ENCODE results near the gene MTOR.
"Not testable (repeated sequence)": the region's sequence is repeated elsewhere in the genome, so short reads cannot be mapped to it uniquely, and the experiment has no call there.

The MTOR gene

GRCh38 chr1:11098931-11099309 is 163.4 kb downstream of the MTOR start:
- no peak for DNase-seq (ENCODE audit: low spot score)
- no peak for TF ChIP-seq CTCF (IDR thresholded peaks at IDR 0.05; ENCODE audit: borderline replicate concordance, control extremely low read depth, extremely low read depth, insufficient read depth, missing control alignments)
- in situ Hi-C loops (cut with MboI; ENCODE audit: low sequenced_read_pairs, unreplicated experiment), result no loop called here

- in situ Hi-C loops (cut with MboI; ENCODE audit: low sequenced_read_pairs, unreplicated experiment), result not testable (repeated sequence)
These were observed 178.6 kb downstream of the MTOR start for GRCh38 chr1:11083784-11084183.

GRCh38 chr1:11080931-11081330 is 181.4 kb downstream of the MTOR start:
- in situ Hi-C loops (cut with MboI; ENCODE audit: low sequenced_read_pairs, unreplicated experiment), result no loop called here
- no peak for TF ChIP-seq CTCF (IDR thresholded peaks at IDR 0.05; ENCODE audit: borderline replicate concordance, control extremely low read depth, extremely low read depth, insufficient read depth, missing control alignments)
- peak; percentile 3 for DNase-seq (ENCODE audit: low spot score)

More at GRCh38 chr1:11083784-11084183, 178.6 kb downstream of the MTOR start:
- DNase-seq (ENCODE audit: low spot score), result not testable (repeated sequence)

- no peak for TF ChIP-seq CTCF (IDR thresholded peaks at IDR 0.05; ENCODE audit: borderline replicate concordance, control extremely low read depth, extremely low read depth, insufficient read depth, missing control alignments)
- DNase-seq (ENCODE audit: low spot score), result peak; percentile 8
- in situ Hi-C loops (cut with MboI; ENCODE audit: low sequenced_read_pairs, unreplicated experiment), result no loop called here
These were observed 183.7 kb downstream of the MTOR start for GRCh38 chr1:11078631-11079030.

- in situ Hi-C loops (cut with MboI; ENCODE audit: low sequenced_read_pairs, unreplicated experiment), result loop anchor here (25.0 kb wide), 1 partner anchor 564 kb away; no protein-coding TSS in a partner anchor
- DNase-seq (ENCODE audit: low spot score), result peak; percentile 69
These were observed 189.0 kb downstream of the MTOR start for GRCh38 chr1:11073398-11073797.

GRCh38 chr1:11072216-11072917 is 190.0 kb downstream of the MTOR start:
- peak; percentile 70 for DNase-seq (ENCODE audit: low spot score)
- TF ChIP-seq CTCF (IDR thresholded peaks at IDR 0.05; ENCODE audit: borderline replicate concordance, control extremely low read depth, extremely low read depth, insufficient read depth, missing control alignments), result peak; percentile 48
- in situ Hi-C loops (cut with MboI; ENCODE audit: low sequenced_read_pairs, unreplicated experiment), result loop anchor here (25.0 kb wide), 1 partner anchor 565 kb away; no protein-coding TSS in a partner anchor

- peak; percentile 11 for DNase-seq (ENCODE audit: low spot score)
- TF ChIP-seq CTCF (IDR thresholded peaks at IDR 0.05; ENCODE audit: borderline replicate concordance, control extremely low read depth, extremely low read depth, insufficient read depth, missing control alignments), result no peak
- in situ Hi-C loops (cut with MboI; ENCODE audit: low sequenced_read_pairs, unreplicated experiment), result loop anchor here (25.0 kb wide), 1 partner anchor 566 kb away; no protein-coding TSS in a partner anchor
These were observed 190.7 kb downstream of the MTOR start for GRCh38 chr1:11071463-11072215.

Data from GM13976 (cell line).